Stimulated activated CD4-positive, alpha-beta T cell treated with anti-CD3 and anti-CD28 coated beads, TNF-alpha, amount 100 ng/mL, for 48 hours (primary cell): ENCODE measurements around the gene ZNF385A.

Source experiments
- DNase-seq, 3 donors: peaks; one replicate each; pipeline ENCODE4 v3.0.0-alpha.2; 2020; ENCODE audit warnings: low read depth in 3 of 3

The ZNF385A gene

GRCh38 chr12:54393743-54394142, 9.2 kb upstream of the ZNF385A start:
- DNase-seq = no peak

GRCh38 chr12:54393207-54393609, 8.7 kb upstream of the ZNF385A start:
- no peak for DNase-seq

- DNase-seq = no peak
These were observed 8.1 kb upstream of the ZNF385A start for GRCh38 chr12:54392485-54393206.

- DNase-seq = peak in 1 of 3 donors; percentile 60
These were observed 6.4 kb upstream of the ZNF385A start for GRCh38 chr12:54390668-54391551.

GRCh38 chr12:54390176-54390667, 5.7 kb upstream of the ZNF385A start:
- DNase-seq = no peak

GRCh38 chr12:54389607-54390175, 5.2 kb upstream of the ZNF385A start:
- DNase-seq = no peak

GRCh38 chr12:54389134-54389508, 4.6 kb upstream of the ZNF385A start:
- DNase-seq = no peak

GRCh38 chr12:54388237-54389133, 4.0 kb upstream of the ZNF385A start:
- DNase-seq = no peak

- no peak for DNase-seq
These were observed 2.6 kb upstream of the ZNF385A start for GRCh38 chr12:54387114-54387467.

GRCh38 chr12:54386403-54387113, 2.0 kb upstream of the ZNF385A start:
- no peak for DNase-seq

GRCh38 chr12:54385251-54385914, 850 bp upstream of the ZNF385A start:
- no peak for DNase-seq

GRCh38 chr12:54383041-54383609, 1.4 kb downstream of the ZNF385A start:
- peak in 1 of 3 donors; percentile 43 for DNase-seq

- DNase-seq = no peak
These were observed 3.4 kb downstream of the ZNF385A start for GRCh38 chr12:54381136-54381535.

- DNase-seq = peak; percentile 81 to 95 (median 81)
These were observed 4.9 kb downstream of the ZNF385A start for GRCh38 chr12:54379398-54380201.

GRCh38 chr12:54378796-54379397, 5.6 kb downstream of the ZNF385A start:
- no peak for DNase-seq

- no peak for DNase-seq
These were observed 6.6 kb downstream of the ZNF385A start for GRCh38 chr12:54377797-54378515.

- DNase-seq = no peak
These were observed 7.5 kb downstream of the ZNF385A start for GRCh38 chr12:54377007-54377406.

- DNase-seq = no peak
These were observed 7.9 kb downstream of the ZNF385A start for GRCh38 chr12:54376596-54376995.
